Upper lobe of left lung (tissue), 6 donors: ENCODE measurements around the gene DNAJC1. TPM values are rescaled to one million over a fixed set of nuclear protein-coding genes. Genes with fewer than 3 reads are reported as not detected.
"Not testable (repeated sequence)": the region's sequence is repeated elsewhere in the genome, so short reads cannot be mapped to it uniquely, and the experiment has no call there.

Source experiments
- ATAC-seq, 2 donors: fragments of 200-7000 bp; cut with Tn5 transposase; one replicate each; pipeline ENCODE4 v1.9.1; 2022; ENCODE audit warnings: mild to moderate bottlenecking in 2 of 2, moderate library complexity in 2 of 2; ENCODE audit not compliant: low FRiP score in 2 of 2
- DNase-seq, 2 donors: peaks; one replicate each; pipeline ENCODE4 v3.0.0-alpha.2; 2019 to 2020
- H3K27ac ChIP-seq, 4 donors: fragments of 200-600 bp; sonication (generic); one replicate each; pipeline ENCODE4 v1.5.1; 2016 to 2019
- H3K27me3 ChIP-seq, 4 donors: fragments of 200-600 bp; sonication (generic); one replicate each; pipeline ENCODE4 v1.5.1; 2017 to 2019
- H3K36me3 ChIP-seq, 4 donors: fragments of 200-600 bp; sonication (generic); one replicate each; pipeline ENCODE4 v1.5.1; 2016 to 2019
- H3K4me1 ChIP-seq, 4 donors: fragments of 200-600 bp; sonication (generic); one replicate each; pipeline ENCODE4 v1.5.1; 2018 to 2019
- H3K4me3 ChIP-seq, 4 donors: fragments of 200-600 bp; sonication (generic); one replicate each; pipeline ENCODE4 v1.5.1; 2017 to 2019; ENCODE audit warnings: mild to moderate bottlenecking in 2 of 4, moderate library complexity in 1 of 4
- H3K9me3 ChIP-seq, 4 donors: fragments of 200-600 bp; sonication (generic); one replicate each; pipeline ENCODE4 v1.5.1; 2018 to 2019
- EP300 ChIP-seq, 4 donors: sonication (generic); formaldehyde crosslinking; IDR thresholded peaks; one replicate each; pipeline ENCODE4 v1.5.1; 2017; ENCODE audit warnings: antibody characterized with exemption in 4 of 4, control low read depth in 2 of 4
- POLR2A ChIP-seq, 4 donors: fragments of 450-650 bp; IDR thresholded peaks; one replicate each; pipeline ENCODE4 v1.5.1; 2016 to 2017; ENCODE audit warnings: antibody characterized with exemption in 4 of 4, mild to moderate bottlenecking in 2 of 4
- POLR2AphosphoS5 ChIP-seq, 2 donors: sonication (generic); formaldehyde crosslinking; IDR thresholded peaks; one replicate each; pipeline ENCODE4 v1.5.1; 2017; ENCODE audit warnings: antibody characterized with exemption in 2 of 2
- WGBS, 2 donors: methylation state at CpG; one replicate each; pipeline ENCODE4 v1.1.5; 2017 to 2018; 5-methylcytosine and 5-hydroxymethylcytosine counted together
- total RNA-seq, 6 donors: library from RNA; depleted of rRNA in 4 of 6; stranded (reverse); fragments of >200 nt in 4 of 6; gene quantifications; one replicate each; pipeline versions ENCODE4 v1.1.0 to v1.2.1, GENCODE V29; 2016 to 2021
- TF ChIP-seq, protein P1 (sequence below), 6 experiments: fragments of 450-650 bp in 4 of 6; fragments of 200-600 bp in 2 of 6; sonication (generic) in 2 of 6; IDR thresholded peaks; one replicate each; pipeline ENCODE4 v1.5.1; 2016 to 2019; ENCODE audit warnings: antibody characterized with exemption in 6 of 6
- donor health status: DM: no; HTN: no; CAD: no; lungs with moderate emphysema.
- donor health status: DM: no; HTN: yes; CAD: no; lungs with severe emphysema.

The DNAJC1 gene
- total RNA-seq, 6 donors from 2014 or later, result 30.8 to 106 (median 74.1) TPM

- H3K36me3 ChIP-seq, result peaks cover 0 to 7% (median 0%) of the 10 kb centered on the region in 4 donors
- WGBS, 2 donors, result 90 to 92% methylated on average over 2 of the region's 2 CpGs
- H3K9me3 ChIP-seq, result peaks cover 3 to 19% (median 13%) of the 10 kb centered on the region in 4 donors
These were observed 113.9 kb downstream of the DNAJC1 start for GRCh38 chr10:21889477-21890275.

GRCh38 chr10:21888959-21889358 is 114.6 kb downstream of the DNAJC1 start:
- DNase-seq (no peak), ATAC-seq (no peak)
- Histone ChIP-seq H3K4me1 (peaks cover 0 to 3% (median 0%) of the 10 kb centered on the region in 4 donors), H3K27ac (no peak overlapping the region), H3K27me3 (no peaks in the 10 kb centered on the region), H3K9me3 (peaks cover 3 to 19% (median 11%) of the 10 kb centered on the region in 4 donors), H3K36me3 (peaks cover 0 to 7% (median 0%) of the 10 kb centered on the region in 4 donors), H3K4me3 (no peak overlapping the region)
- WGBS, 2 donors, result 55 to 58% methylated on average over 5 of the region's 5 CpGs
- TF ChIP-seq POLR2A (IDR thresholded peaks at IDR 0.05) (no peak), EP300 (IDR thresholded peaks at IDR 0.05) (no peak), POLR2AphosphoS5 (IDR thresholded peaks at IDR 0.05) (no peak)
- TF ChIP-seq, protein P1, sequence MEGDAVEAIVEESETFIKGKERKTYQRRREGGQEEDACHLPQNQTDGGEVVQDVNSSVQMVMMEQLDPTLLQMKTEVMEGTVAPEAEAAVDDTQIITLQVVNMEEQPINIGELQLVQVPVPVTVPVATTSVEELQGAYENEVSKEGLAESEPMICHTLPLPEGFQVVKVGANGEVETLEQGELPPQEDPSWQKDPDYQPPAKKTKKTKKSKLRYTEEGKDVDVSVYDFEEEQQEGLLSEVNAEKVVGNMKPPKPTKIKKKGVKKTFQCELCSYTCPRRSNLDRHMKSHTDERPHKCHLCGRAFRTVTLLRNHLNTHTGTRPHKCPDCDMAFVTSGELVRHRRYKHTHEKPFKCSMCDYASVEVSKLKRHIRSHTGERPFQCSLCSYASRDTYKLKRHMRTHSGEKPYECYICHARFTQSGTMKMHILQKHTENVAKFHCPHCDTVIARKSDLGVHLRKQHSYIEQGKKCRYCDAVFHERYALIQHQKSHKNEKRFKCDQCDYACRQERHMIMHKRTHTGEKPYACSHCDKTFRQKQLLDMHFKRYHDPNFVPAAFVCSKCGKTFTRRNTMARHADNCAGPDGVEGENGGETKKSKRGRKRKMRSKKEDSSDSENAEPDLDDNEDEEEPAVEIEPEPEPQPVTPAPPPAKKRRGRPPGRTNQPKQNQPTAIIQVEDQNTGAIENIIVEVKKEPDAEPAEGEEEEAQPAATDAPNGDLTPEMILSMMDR (IDR thresholded peaks at IDR 0.05), result no peak

More at GRCh38 chr10:21889477-21890275, 113.9 kb downstream of the DNAJC1 start:
- H3K27me3 ChIP-seq, result no peaks in the 10 kb centered on the region
- no peak overlapping the region for H3K27ac ChIP-seq
- ATAC-seq (no peak), DNase-seq (no peak)
- H3K4me3 ChIP-seq, result no peak overlapping the region
- TF ChIP-seq POLR2A (IDR thresholded peaks at IDR 0.05) (no peak), POLR2AphosphoS5 (IDR thresholded peaks at IDR 0.05) (no peak), EP300 (IDR thresholded peaks at IDR 0.05) (no peak)
- TF ChIP-seq, protein P1 (IDR thresholded peaks at IDR 0.05), result no peak
- H3K4me1 ChIP-seq, result peaks cover 0 to 3% (median 0%) of the 10 kb centered on the region in 4 donors

- TF ChIP-seq EP300 (IDR thresholded peaks at IDR 0.05) (no peak), POLR2A (IDR thresholded peaks at IDR 0.05) (no peak)
- H3K36me3 ChIP-seq, result peaks cover 0 to 15% (median 9%) of the 10 kb centered on the region in 4 donors
- H3K27ac ChIP-seq, result no peak overlapping the region
- H3K27me3 ChIP-seq, result no peaks in the 10 kb centered on the region
- no peak overlapping the region for H3K4me3 ChIP-seq
- DNase-seq (no peak), ATAC-seq (no peak)
- peaks cover 0 to 12% (median 6%) of the 10 kb centered on the region in 4 donors for H3K9me3 ChIP-seq
- peaks cover 0 to 3% (median 0%) of the 10 kb centered on the region in 4 donors for H3K4me1 ChIP-seq
These were observed 117.6 kb downstream of the DNAJC1 start for GRCh38 chr10:21885940-21886339.

DNA sequence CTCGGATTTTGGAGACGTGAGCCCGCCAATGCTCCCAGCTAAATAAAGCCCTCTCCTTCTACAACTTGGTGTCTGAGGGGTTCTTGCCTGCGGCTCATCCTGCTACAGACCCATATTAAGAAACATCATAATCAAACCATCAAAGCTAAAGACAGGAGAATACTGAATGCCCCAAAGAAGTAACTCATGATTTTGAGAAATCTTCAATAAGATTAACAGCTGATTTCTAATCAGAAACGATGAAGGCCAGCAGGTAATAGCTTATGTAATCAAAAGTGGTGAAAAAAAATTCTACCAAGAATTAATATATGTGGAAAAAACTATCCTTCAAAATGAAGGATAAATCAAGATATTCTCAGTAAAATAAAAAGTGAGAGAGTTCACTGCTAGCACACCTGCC is 130.3 kb downstream of the DNAJC1 start:
- Histone ChIP-seq H3K27me3 (no peaks in the 10 kb centered on the region), H3K4me3 (no peak overlapping the region), H3K27ac (no peak overlapping the region), H3K9me3 (peaks cover 0 to 11% (median 7%) of the 10 kb centered on the region in 4 donors), H3K36me3 (peaks cover 0 to 13% (median 8%) of the 10 kb centered on the region in 4 donors), H3K4me1 (no peaks in the 10 kb centered on the region)
- no peak for DNase-seq
- ATAC-seq, result no peak
- TF ChIP-seq EP300 (IDR thresholded peaks at IDR 0.05), result no peak
- TF ChIP-seq, protein P1 (IDR thresholded peaks at IDR 0.05), result no peak
- no peak for TF ChIP-seq POLR2A (IDR thresholded peaks at IDR 0.05)
- no peak for TF ChIP-seq POLR2AphosphoS5 (IDR thresholded peaks at IDR 0.05)
- 95 to 97% methylated on average over 5 of the region's 5 CpGs for WGBS, 2 donors

DNA sequence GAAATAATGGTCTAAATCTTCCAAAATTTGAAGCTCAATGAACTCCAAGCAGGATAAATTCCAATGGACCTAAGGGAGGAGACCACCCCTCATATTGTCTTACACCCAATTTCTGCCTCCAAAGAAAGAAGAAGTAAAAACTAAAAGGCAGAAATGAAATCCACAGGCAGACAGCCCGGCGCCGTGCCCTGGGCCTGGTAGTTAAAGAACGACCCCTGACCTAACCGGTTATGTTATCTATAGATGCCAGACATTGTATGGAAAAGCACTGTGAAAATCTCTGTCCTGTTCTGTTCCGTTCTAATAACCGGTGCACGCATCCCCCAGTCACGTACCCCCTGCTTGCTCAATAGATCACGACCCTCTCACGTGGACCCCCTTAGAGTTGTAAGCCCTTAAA is 130.8 kb downstream of the DNAJC1 start:
- H3K4me3 ChIP-seq, H3K27me3 ChIP-seq, ATAC-seq, H3K4me1 ChIP-seq, H3K27ac ChIP-seq: not testable (repeated sequence)
- peak in 1 of 2 donors; percentile 45 for DNase-seq
- 96 to 98% methylated on average over 11 of the region's 11 CpGs for WGBS, 2 donors
- Histone ChIP-seq H3K36me3 (peaks cover 0 to 13% (median 8%) of the 10 kb centered on the region in 4 donors), H3K9me3 (peaks cover 0 to 11% (median 7%) of the 10 kb centered on the region in 4 donors)
